Left kidney (tissue), 8 donors: ENCODE measurements around the gene UGP2. TPM values are rescaled to one million over a fixed set of nuclear protein-coding genes. Genes with fewer than 3 reads are reported as not detected.
"Not testable (repeated sequence)": the region's sequence is repeated elsewhere in the genome, so short reads cannot be mapped to it uniquely, and the experiment has no call there.

ENCODE experiments used
- DNase-seq: peaks from one replicate; pipeline ENCODE4 v3.0.0-alpha.2; 2013
- long read RNA-seq, 8 donors: transcript quantifications; one replicate each; lab custom pipeline, GENCODE V29; 2026
- polyA plus RNA-seq: library from polyadenylated mRNA; unstranded; fragments of 120-200 nt; gene quantifications from one replicate; pipeline ENCODE4 v1.2.1, GENCODE V29; 2013; ENCODE audit not compliant: insufficient read length

Gene UGP2
- polyA plus RNA-seq = 127 TPM
- long read RNA-seq, donor 1, transcript UGP2-202 (10 exons, 2,136 nt) = major isoform, 16 of 26 reads
- long read RNA-seq, donor 1, transcript UGP2-201 (10 exons, 2,338 nt) = minor isoform, 6 of 26 reads
- long read RNA-seq, donor 1, partial matches to known transcripts = 0 of 26 reads
- long read RNA-seq, donor 1, other reads (novel, unspliced or antisense) = 0 of 26 reads
- long read RNA-seq, donor 2, transcript UGP2-202 (10 exons, 2,136 nt) = major isoform, 24 of 45 reads
- long read RNA-seq, donor 2, transcript UGP2-201 (10 exons, 2,338 nt) = minor isoform, 6 of 45 reads
- long read RNA-seq, donor 2, partial matches to known transcripts = 14 of 45 reads
- long read RNA-seq, donor 2, other reads (novel, unspliced or antisense) = 0 of 45 reads
- long read RNA-seq, donor 3, transcript UGP2-202 (10 exons, 2,136 nt) = major isoform, 19 of 22 reads
- long read RNA-seq, donor 3, partial matches to known transcripts = 0 of 22 reads
- long read RNA-seq, donor 3, other reads (novel, unspliced or antisense) = 0 of 22 reads
- long read RNA-seq, donor 4, partial matches to known transcripts = 7 of 7 reads
- long read RNA-seq, donor 4, other reads (novel, unspliced or antisense) = 0 of 7 reads
- long read RNA-seq, donor 5, transcript UGP2-202 (10 exons, 2,136 nt) = major isoform, 41 of 103 reads
- long read RNA-seq, donor 5, transcript UGP2-201 (10 exons, 2,338 nt) = minor isoform, 8 of 103 reads
- long read RNA-seq, donor 5, partial matches to known transcripts = 49 of 103 reads
- long read RNA-seq, donor 5, other reads (novel, unspliced or antisense) = 0 of 103 reads
- long read RNA-seq, donor 6, transcript UGP2-202 (10 exons, 2,136 nt) = major isoform, 15 of 17 reads
- long read RNA-seq, donor 6, partial matches to known transcripts = 0 of 17 reads
- long read RNA-seq, donor 6, other reads (novel, unspliced or antisense) = 0 of 17 reads
- long read RNA-seq, donor 7, transcript UGP2-201 (10 exons, 2,338 nt) = minor isoform, 9 of 58 reads
- long read RNA-seq, donor 7, transcript UGP2-202 (10 exons, 2,136 nt) = major isoform, 23 of 58 reads
- long read RNA-seq, donor 7, partial matches to known transcripts = 26 of 58 reads
- long read RNA-seq, donor 7, other reads (novel, unspliced or antisense) = 0 of 58 reads
- long read RNA-seq, donor 8, transcript UGP2-202 (10 exons, 2,136 nt) = major isoform, 8 of 13 reads
- long read RNA-seq, donor 8, partial matches to known transcripts = 0 of 13 reads
- long read RNA-seq, donor 8, other reads (novel, unspliced or antisense) = 0 of 13 reads

GRCh38 chr2:63841254-63842022, at the start of gene UGP2:
Gene UGP2 (plus strand): TSS chr2:63841896. CDS start chr2:63842186, 290 bp downstream.
- peak; percentile 90 for DNase-seq

- no peak for DNase-seq
Observed at GRCh38 chr2:63792530-63792929, 49.2 kb upstream of the UGP2 start.

- DNase-seq = no peak
Observed at GRCh38 chr2:63796366-63796765, 45.3 kb upstream of the UGP2 start.

- DNase-seq = no peak
Observed at GRCh38 chr2:63796796-63797195, 44.9 kb upstream of the UGP2 start.

GRCh38 chr2:63801455-63801854, 40.2 kb upstream of the UGP2 start:
- DNase-seq = no peak

- DNase-seq = no peak
Observed at GRCh38 chr2:63805412-63805811, 36.3 kb upstream of the UGP2 start.

GRCh38 chr2:63808036-63808435, 33.7 kb upstream of the UGP2 start:
- not testable (repeated sequence) for DNase-seq

- DNase-seq = not testable (repeated sequence)
Observed at GRCh38 chr2:63808911-63809310, 32.8 kb upstream of the UGP2 start.

GRCh38 chr2:63811063-63811462, 30.6 kb upstream of the UGP2 start:
- DNase-seq = no peak

- not testable (repeated sequence) for DNase-seq
Observed at GRCh38 chr2:63811870-63812269, 29.8 kb upstream of the UGP2 start.

- no peak for DNase-seq
Observed at GRCh38 chr2:63814114-63814513, 27.6 kb upstream of the UGP2 start.

GRCh38 chr2:63817382-63817781, 24.3 kb upstream of the UGP2 start:
- DNase-seq = no peak

GRCh38 chr2:63818271-63818670, 23.4 kb upstream of the UGP2 start:
- no peak for DNase-seq

GRCh38 chr2:63819256-63819655, 22.4 kb upstream of the UGP2 start:
- DNase-seq = no peak

GRCh38 chr2:63819765-63820717, 21.7 kb upstream of the UGP2 start:
- DNase-seq = no peak

- no peak for DNase-seq
Observed at GRCh38 chr2:63820969-63821368, 20.7 kb upstream of the UGP2 start.

GRCh38 chr2:63821396-63821795, 20.3 kb upstream of the UGP2 start:
- DNase-seq = no peak

- DNase-seq = no peak
Observed at GRCh38 chr2:63822478-63822877, 19.2 kb upstream of the UGP2 start.

- no peak for DNase-seq
Observed at GRCh38 chr2:63827749-63828148, 13.9 kb upstream of the UGP2 start.

- no peak for DNase-seq
Observed at GRCh38 chr2:63831176-63831575, 10.5 kb upstream of the UGP2 start.
